Loucy (cell line): ENCODE data around the gene CLEC16A.
A peak's percentile ranks its signal among the peaks of the same experiment; 100 is the strongest.
"Not testable (repeated sequence)": the region's sequence is repeated elsewhere in the genome, so short reads cannot be mapped to it uniquely, and the experiment has no call there.

Source experiments
- H2AFZ ChIP-seq: fragments of 200-600 bp; sonication (generic); 2 replicates; pipeline ENCODE4 v1.6.0; 2016; ENCODE audit warnings: antibody characterized with exemption, mild to moderate bottlenecking, low read length, moderate library complexity
- H3F3A ChIP-seq: fragments of 200-600 bp; 2 replicates; pipeline ENCODE4 v1.6.0; 2016; ENCODE audit warnings: antibody characterized with exemption, low read depth, mild to moderate bottlenecking
- H3K27me3 ChIP-seq: fragments of 200-600 bp; sonication (generic); 2 replicates; pipeline ENCODE4 v1.6.1; 2014; ENCODE audit warnings: low read length, mild to moderate bottlenecking; ENCODE audit not compliant: insufficient read depth, poor library complexity, severe bottlenecking
- H3K36me3 ChIP-seq: fragments of 200-600 bp; sonication (generic); 2 replicates; pipeline ENCODE4 v1.6.1; 2016; ENCODE audit warnings: low read length; ENCODE audit not compliant: insufficient read depth
- H3K4me1 ChIP-seq: fragments of 200-600 bp; sonication (generic); 2 replicates; pipeline ENCODE4 v1.5.1; 2014; ENCODE audit warnings: low read length, mild to moderate bottlenecking; ENCODE audit not compliant: insufficient read depth, poor library complexity, severe bottlenecking
- H3K4me2 ChIP-seq: fragments of 200-600 bp; sonication (generic); 2 replicates; pipeline ENCODE4 v1.6.0; 2014; ENCODE audit warnings: antibody characterized with exemption, low read length, low read depth, mild to moderate bottlenecking; ENCODE audit not compliant: poor library complexity, severe bottlenecking
- H3K4me3 ChIP-seq: fragments of 200-600 bp; sonication (generic); 2 replicates; pipeline ENCODE4 v1.5.1; 2014; ENCODE audit warnings: low read length, mild to moderate bottlenecking, mixed read lengths; ENCODE audit not compliant: poor library complexity, severe bottlenecking
- H3K79me2 ChIP-seq: fragments of 200-600 bp; sonication (generic); 2 replicates; pipeline ENCODE4 v1.6.1; 2014; ENCODE audit warnings: low read length; ENCODE audit not compliant: insufficient read depth
- H3K9ac ChIP-seq: fragments of 200-600 bp; sonication (generic); 2 replicates; pipeline ENCODE4 v1.6.0; 2014; ENCODE audit warnings: mild to moderate bottlenecking, low read depth, low read length, moderate library complexity; ENCODE audit not compliant: poor library complexity, severe bottlenecking
- H3K9me2 ChIP-seq: fragments of 200-600 bp; sonication (generic); replicated peaks from 2 replicates; pipeline ENCODE4 v1.6.1; 2016; ENCODE audit warnings: low read depth, low read length, mixed read lengths
- H3K9me3 ChIP-seq: fragments of 200-600 bp; sonication (generic); 2 replicates; pipeline ENCODE4 v1.6.1; 2014; ENCODE audit warnings: mild to moderate bottlenecking, antibody characterized with exemption, low read length, low read depth; ENCODE audit not compliant: insufficient read depth
- H4K20me1 ChIP-seq: fragments of 200-600 bp; sonication (generic); 2 replicates; pipeline ENCODE4 v1.6.0; 2014; ENCODE audit warnings: antibody characterized with exemption, low read length, mild to moderate bottlenecking; ENCODE audit not compliant: insufficient read depth, poor library complexity, severe bottlenecking
- CTCF ChIP-seq: fragments of 200-600 bp; sonication (generic); conservative IDR thresholded peaks from 2 replicates; pipeline ENCODE4 v1.5.1; 2014; ENCODE audit warnings: mild to moderate bottlenecking, antibody characterized with exemption, low read length
- EZH2phosphoT487 ChIP-seq: fragments of 200-600 bp; IDR thresholded peaks from 2 replicates; pipeline ENCODE4 v1.6.1; 2018; ENCODE audit warnings: antibody characterized with exemption, mild to moderate bottlenecking, moderate library complexity, borderline replicate concordance

Gene CLEC16A

GRCh38 chr16:11102523-11102898 is 158.1 kb downstream of the CLEC16A start:
- H3K79me2 ChIP-seq: no peaks in the 10 kb centered on the region
- no peak overlapping the region for H3K9ac ChIP-seq
- H3K4me2 ChIP-seq: no peak overlapping the region
- no peak overlapping the region for H2AFZ ChIP-seq
- no peaks in the 10 kb centered on the region for H3K9me3 ChIP-seq
- peaks cover 59% of the 10 kb centered on the region for H3K4me1 ChIP-seq
- no peak overlapping the region for H3K4me3 ChIP-seq
- H3F3A ChIP-seq: peaks cover 2% of the 10 kb centered on the region; the same call in 1 of the 2 replicates
- H3K27me3 ChIP-seq: no peaks in the 10 kb centered on the region
- no peaks in the 10 kb centered on the region for H3K36me3 ChIP-seq
- no peaks in the 10 kb centered on the region for H4K20me1 ChIP-seq
- no peaks in the 10 kb centered on the region for H3K9me2 ChIP-seq
- TF ChIP-seq EZH2phosphoT487: no peak
- TF ChIP-seq CTCF: no peak

GRCh38 chr16:11103301-11103700 is 158.9 kb downstream of the CLEC16A start:
- not testable (repeated sequence) for H3K4me2 ChIP-seq, H3K4me3 ChIP-seq
- peaks cover 59% of the 10 kb centered on the region for H3K4me1 ChIP-seq

GRCh38 chr16:11104168-11105037 is 160.0 kb downstream of the CLEC16A start:
- H2AFZ ChIP-seq: no peak overlapping the region
- no peaks in the 10 kb centered on the region for H3K79me2 ChIP-seq
- no peaks in the 10 kb centered on the region for H3K27me3 ChIP-seq
- H3K9me3 ChIP-seq: no peaks in the 10 kb centered on the region
- no peak overlapping the region for H3K9ac ChIP-seq
- H3K9me2 ChIP-seq: no peaks in the 10 kb centered on the region
- H4K20me1 ChIP-seq: no peaks in the 10 kb centered on the region
- H3K4me1 ChIP-seq: peaks cover 57% of the 10 kb centered on the region
- peaks cover 2% of the 10 kb centered on the region; the same call in 1 of the 2 replicates for H3F3A ChIP-seq
- H3K4me2 ChIP-seq: peak overlapping the region; percentile 27
- H3K4me3 ChIP-seq: no peak overlapping the region
- no peaks in the 10 kb centered on the region for H3K36me3 ChIP-seq
- TF ChIP-seq CTCF: no peak
- TF ChIP-seq EZH2phosphoT487: no peak

More at GRCh38 chr16:11103301-11103700, 158.9 kb downstream of the CLEC16A start:
- H3K36me3 ChIP-seq, H3K9me2 ChIP-seq, H3K27me3 ChIP-seq, H3K79me2 ChIP-seq, H4K20me1 ChIP-seq, H3K9ac ChIP-seq, H3F3A ChIP-seq, H2AFZ ChIP-seq, H3K9me3 ChIP-seq: not testable (repeated sequence)
